Dedifferentiated amniotic fluid mesenchymal stem cell (primary cell): Measurements from ENCODE around the gene PTPRM.

Source experiments
- DNase-seq: peaks from one replicate; pipeline ENCODE4 v3.0.0-alpha.2; 2016; ENCODE audit errors: extremely low spot score

The PTPRM gene

DNA sequence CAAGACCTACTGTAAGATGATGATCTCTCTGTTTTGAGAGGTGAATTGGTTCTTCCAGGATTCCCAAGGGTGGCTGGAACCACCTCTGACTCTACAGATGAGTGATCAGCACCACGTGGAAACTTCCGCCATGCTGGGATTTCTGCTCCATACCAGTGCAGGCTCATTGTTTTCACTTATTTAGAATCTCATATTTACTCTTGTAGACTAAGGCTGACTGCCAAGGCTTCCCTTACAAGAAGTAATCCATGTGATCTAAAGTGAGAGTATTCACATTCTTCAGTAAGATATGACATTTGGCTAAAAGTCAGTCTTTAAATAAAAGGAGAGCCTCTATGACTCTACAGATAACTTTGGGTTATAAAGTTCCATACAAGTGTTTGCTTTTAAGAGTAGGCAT lies 719.2 kb downstream of the PTPRM start:
- DNase-seq, result no peak

DNA sequence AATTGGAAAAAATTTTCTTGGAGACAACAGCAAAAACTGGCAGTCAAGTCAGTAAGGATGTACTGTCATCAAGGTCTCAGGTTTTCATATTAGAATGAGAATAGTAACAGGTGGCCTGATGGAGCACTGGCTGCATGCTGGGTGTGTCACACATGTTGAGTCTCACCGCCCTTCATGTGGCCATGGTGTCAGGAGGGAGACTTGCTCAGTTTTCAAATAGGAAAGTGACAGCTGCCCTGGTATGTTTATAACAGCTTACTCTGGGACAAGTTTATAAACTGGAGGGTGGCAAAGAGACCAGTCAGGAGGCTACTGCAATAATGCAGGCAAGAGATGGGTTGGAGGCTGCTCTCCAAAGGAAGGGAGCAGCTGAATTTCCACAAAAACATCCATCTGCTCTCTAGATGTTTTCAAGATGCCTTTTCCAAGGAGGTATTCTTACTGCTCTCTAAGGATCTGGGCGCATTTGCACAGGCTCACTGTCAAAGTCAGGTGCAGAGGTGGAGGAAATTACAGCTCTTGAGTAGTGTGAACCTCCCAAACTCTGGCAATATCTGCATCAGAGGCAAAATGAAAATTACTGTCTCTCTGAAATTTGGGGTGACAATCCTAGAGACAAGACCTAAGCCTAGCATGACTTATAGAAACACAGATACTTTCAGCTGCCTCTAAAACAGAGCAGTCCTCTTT lies 720.2 kb downstream of the PTPRM start:
- no peak for DNase-seq

DNA sequence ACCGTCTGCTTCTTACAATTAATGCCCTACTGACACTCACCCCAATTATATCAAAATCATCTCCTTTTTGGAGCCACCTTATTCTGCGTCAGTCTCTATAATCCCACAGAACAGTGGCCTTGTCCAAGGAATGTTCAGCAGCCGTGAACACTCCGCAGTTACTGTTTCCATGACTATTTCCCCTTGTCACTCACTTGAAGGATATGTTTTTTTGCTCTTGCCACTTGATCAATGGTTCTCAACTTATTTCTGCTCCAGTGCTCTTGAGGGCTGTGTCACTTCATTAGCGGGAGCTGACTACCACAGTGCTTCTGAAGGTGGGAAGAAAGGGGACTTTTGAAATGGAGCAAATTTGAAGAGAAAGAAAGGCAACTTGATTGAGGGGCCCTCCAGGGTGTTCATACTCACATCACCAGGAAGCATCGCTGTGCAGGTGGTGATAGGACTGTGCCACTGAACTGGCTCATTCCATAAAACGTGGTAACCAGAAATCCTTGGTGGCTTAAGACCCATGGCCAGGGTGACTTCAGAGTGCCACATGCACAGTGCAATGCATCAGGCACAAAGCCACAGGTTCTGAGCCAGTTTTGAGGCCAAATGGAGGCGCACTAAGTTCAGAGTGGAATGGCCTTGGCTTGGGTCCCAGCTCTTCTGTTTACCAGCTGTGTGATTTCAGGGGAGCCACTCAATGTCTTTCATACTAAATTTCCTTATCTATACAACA lies 721.5 kb downstream of the PTPRM start:
- DNase-seq, result no peak

- DNase-seq, result no peak
These were observed 723.3 kb downstream of the PTPRM start for GRCh38 chr18:8290435-8290834.

- DNase-seq, result no peak
These were observed 723.8 kb downstream of the PTPRM start for GRCh38 chr18:8290913-8291312.

DNA sequence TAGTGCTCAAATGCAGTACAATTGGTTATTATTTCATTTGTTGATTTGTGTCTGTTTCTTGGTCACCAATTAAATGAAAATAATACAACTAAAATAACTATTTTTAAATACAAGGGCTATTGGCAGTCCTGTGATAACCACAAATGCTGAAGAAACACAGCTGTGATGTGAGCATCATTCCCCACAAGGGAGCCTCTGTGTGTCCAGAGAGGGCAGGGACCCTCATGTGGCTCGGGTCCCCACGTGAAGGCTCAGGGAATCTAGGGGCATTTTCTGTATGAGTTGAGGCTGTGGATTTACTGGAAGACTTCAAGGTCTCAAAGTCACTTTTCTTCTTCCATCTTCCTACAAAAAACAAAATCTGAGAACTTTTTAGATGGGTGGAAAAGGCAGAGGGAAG lies 726.1 kb downstream of the PTPRM start:
- DNase-seq, result no peak

- no peak for DNase-seq
These were observed 729.9 kb downstream of the PTPRM start for GRCh38 chr18:8296886-8297616.

DNA sequence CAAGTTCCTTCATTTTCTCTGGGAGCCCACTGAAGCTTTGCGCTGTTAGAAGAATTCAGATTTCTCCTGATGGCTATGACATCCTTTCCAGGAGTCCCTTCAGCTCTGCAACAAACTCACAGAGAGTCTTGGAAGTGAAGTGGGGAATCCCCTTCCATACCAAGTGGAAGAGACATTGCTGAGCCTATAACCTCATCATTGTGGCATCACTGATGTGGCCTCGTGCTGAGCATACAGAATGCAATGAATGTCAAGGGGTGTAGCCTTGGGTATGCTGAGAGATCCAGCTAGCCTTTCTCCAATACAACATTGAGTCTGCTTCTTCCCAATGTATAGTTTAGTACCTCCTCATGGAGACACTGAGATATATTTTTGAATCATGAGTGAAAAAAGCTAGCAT lies 731.1 kb downstream of the PTPRM start:
- DNase-seq, result no peak

DNA sequence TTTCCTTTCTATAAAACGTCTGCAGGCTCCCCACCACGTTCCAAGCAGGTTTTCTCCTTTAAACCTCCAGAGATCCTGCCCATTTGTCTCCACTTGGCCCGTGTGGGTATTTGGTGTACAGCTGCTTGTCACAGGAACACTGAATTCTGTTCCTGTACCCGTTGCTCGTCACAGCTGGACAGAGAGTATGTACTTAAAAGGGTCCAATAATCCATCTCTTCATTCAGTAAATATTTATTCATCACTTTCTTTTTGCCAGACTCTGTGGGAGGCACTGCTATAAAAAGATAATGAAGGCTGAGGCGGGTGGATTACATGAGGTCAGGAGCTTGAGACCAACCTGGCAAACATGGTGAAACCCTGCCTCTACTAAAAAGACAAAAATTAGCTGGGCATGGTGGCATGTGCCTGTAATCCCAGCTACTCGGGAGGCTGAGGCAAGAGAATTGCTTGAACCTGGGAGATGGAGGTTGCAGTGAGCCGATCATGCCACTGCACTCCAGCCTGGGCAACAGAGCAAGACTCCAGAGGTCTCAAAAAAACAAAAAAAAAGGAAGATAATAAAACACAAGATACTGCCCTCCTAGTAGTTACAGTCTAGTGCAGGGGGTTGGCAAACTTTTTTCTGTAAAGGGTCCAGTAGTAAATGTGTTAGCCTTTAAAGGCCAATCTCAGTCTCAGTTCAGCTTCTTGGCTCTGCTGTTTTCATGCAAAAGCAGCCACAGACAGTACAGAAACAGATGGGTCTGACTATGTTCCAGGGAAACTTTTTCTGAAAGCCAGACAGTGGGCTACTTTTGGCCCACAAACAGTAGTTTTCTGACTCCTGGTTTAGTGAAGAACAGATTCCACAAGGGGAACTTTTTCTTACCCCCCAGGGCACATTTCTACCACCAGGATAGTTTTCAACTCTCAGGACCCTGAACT lies 732.2 kb downstream of the PTPRM start:
- DNase-seq, result no peak

GRCh38 chr18:8300751-8301410 lies 733.8 kb downstream of the PTPRM start:
- DNase-seq, result no peak

DNA sequence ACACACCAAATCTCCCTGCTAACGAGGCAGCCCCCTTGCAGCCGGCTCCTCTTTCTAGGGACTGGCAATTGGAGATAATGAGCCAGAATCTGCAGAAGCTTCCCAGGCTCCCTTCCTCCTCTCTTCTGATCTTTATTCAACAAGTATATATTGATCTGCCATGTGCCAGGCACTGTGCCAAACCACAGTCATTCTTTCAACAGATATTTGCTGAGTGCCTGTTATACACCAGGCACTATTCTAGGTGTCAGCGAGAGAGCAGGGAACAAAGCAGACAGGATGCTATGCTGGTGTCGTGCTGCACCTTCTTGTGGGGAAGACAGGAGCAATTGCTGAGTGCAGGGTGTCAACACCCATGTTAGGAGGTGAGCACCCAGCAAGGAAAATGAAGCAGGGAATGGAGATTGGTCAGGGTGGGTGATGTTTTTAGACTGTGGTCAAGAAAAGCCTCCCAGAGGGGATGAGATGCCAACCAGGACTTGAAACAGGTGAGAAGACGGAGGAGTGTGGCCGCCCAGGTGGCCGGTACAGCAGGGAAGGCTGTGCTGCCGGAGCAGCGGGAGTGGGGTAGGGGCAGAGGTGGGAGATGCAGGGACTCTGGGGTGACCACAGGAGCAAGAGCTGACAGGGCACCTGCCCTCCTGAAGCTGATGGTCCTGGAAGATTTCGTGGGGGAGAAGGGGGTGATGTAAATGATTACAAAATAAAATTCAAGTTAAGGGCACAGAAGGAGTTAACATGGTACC lies 734.5 kb downstream of the PTPRM start:
- DNase-seq, result no peak

DNA sequence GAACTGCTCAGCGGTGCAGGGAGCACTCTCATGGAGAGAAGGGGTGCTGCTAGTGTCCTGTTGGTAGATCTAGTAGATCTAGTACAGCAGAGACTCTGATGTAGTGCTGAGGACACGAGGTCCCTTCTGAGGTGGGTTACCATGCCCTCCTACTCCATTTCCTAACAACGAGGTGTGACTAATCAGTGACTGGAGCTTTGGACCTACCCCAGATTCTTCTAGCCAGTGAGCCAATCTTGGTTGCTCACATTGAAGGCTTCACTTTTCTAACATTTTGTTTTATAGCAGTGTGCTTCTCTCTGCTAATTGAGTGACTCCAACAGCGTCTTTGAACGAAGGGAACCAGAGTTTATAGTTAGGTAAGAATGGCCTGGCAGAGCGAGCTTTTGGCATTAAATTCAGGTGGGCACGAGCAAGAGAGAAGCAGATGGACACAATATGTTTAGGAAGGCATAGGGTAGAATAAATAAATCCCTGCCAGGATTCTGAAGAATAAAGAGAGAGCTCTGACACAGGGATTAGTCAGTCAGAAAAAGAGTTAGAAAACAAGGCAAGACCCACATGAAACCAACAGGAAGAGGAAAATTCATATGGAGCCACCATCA lies 736.1 kb downstream of the PTPRM start:
- DNase-seq, result no peak

DNA sequence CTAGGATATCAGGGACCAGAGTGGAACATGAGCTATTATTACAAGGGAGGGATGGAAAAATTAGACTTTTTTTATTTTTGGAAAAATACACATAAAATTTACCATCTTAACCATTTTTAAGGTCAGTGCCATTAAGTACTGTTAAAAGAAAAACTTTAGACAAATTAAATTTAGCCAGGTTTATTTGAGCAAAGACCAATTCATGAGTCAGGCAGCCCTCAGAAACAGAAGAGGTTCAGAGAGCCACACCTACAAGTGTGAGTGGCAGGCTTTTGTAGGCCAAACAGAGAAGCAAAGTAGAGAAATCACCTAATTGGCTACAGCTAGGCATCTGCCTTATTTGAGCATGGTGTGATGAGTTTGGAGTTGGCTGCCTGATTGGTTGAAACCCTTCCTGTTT lies 740.8 kb downstream of the PTPRM start:
- DNase-seq, result no peak

DNA sequence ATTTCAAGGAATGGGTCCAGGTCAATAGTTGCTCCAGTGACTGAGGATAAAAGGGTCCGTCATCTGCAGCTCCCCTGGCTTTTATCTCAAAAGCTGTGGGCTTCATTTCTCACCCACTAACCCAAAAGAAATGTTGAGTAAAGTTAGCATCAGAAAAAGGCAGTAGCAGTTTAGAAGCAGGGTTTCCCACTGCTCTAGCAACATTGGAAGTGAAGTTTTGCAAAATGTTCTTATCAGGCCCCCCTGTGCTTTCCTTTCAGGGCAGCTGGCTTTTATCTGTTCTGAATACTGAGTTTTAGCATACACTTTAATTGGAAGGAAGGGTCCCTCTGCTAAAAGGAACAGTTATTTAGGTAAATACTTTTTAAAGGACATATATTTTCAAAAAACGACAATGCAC lies 745.9 kb downstream of the PTPRM start:
- no peak for DNase-seq

DNA sequence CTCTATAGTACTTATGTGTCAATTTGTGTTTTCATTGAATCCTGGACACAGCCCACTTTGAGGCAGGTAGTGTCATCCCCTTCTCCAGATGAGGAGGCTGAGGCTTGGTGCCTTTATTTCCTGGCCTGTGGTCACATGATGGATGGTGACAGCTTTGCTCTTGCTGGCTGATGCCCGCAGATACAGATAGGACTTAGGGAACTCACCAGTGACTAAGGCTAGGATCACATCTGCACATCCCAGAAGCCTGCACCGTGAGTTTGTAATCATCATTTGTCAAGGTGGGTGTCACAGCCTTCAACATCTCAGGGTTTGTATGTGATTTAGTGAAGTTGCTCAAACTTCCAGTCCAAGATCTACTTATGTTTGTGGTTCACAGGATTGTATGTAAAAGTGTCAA lies 747.0 kb downstream of the PTPRM start:
- DNase-seq, result no peak

DNA sequence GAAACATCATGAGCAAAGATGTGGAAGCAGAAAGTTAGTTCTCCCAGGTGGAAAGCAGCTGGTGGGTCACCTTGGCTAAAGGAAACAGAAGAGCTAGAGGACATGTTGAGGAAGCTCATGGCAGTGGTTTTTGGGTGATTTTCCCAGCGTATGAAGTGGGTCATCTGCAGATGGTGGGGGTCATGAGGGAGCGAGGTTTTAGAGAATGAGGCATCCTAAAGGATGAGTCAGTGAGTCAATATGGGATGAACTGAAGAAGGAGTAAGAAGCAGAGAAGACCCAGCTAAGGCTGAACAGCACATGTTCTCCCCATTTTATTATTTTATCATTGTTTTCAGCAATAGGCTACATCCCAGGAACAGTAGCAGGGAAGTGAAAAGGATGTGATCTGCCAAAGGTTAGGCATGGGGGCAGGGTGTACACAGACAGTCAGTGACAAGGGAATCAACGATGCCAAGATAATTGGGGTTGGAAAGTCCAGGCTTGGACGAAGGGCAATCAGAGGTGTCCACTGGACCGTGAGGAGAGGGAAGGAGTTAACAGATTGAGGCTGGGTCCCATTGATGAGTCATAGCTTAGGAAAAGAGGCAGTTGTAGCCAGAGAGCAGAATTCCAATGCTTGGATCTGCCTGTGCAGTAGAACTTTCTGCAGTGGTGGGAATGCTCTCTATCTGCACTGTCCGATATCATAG lies 752.8 kb downstream of the PTPRM start:
- no peak for DNase-seq

GRCh38 chr18:8322486-8322885 lies 755.4 kb downstream of the PTPRM start:
- DNase-seq, result no peak

DNA sequence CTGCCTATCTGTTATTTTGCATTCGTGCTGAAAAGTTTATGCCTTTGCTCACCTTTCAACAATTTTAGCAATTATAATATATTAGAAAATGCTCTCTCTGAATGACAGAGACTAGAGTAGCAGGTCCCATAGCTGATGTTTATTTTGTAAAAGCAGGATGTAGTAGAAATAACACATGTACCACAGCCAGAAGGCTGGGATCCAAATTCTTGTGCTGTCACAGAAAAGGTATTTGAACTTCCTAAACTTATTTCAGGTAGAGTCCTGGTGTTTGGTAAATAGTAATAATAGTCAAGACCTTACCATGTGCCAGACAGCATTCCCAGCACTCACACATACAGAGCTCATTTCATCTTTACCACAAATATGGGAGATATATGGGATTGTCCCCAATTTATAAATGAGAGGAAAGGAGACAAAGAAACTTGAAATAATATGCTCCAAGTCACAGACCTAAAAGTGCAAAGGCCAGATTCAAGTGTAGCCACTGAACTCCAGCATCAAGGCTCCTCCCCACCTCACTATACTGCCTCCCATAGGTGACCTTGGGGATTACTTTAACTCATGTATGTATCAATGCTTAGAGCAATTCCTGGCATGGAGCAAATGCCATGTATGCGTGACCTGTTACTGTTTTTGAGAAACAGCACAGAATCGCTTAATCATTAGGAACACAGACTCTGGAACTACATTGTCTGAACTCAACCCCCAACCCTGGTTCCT lies 757.4 kb downstream of the PTPRM start:
- no peak for DNase-seq
